SK-N-SH treated with all-trans-retinoic acid at 6 μM for 48 hours (cell line): Measurements from ENCODE around the gene NUTF2.

Source experiments
- ARNTL ChIP-seq: fragments of 450-650 bp; formaldehyde crosslinking; IDR thresholded peaks from 2 replicates; pipeline ENCODE4 v1.5.0; 2020; ENCODE audit warnings: low read depth, mild to moderate bottlenecking, moderate library complexity, borderline replicate concordance
- BACH2 ChIP-seq: fragments of 250-450 bp; sonication (Bioruptor Pico); IDR thresholded peaks from 2 replicates; pipeline ENCODE4 v1.9.0; 2021; ENCODE audit warnings: mild to moderate bottlenecking, borderline replicate concordance
- GLIS3 ChIP-seq: fragments of 250-450 bp; sonication (Bioruptor Pico); IDR thresholded peaks from 2 replicates; pipeline ENCODE4 v1.5.0; 2020; ENCODE audit warnings: mild to moderate bottlenecking, moderate library complexity
- SNAI2 ChIP-seq: fragments of 250-450 bp; sonication (Bioruptor Pico); IDR thresholded peaks from 2 replicates; pipeline ENCODE4 v1.5.0; 2020; ENCODE audit warnings: mild to moderate bottlenecking, moderate library complexity
- ZNF70 ChIP-seq: fragments of 450-650 bp; formaldehyde crosslinking; IDR thresholded peaks from 2 replicates; pipeline ENCODE4 v1.5.0; 2020; ENCODE audit warnings: mild to moderate bottlenecking, moderate library complexity

GRCh38 chr16:67858500-67858899 lies 11.8 kb downstream of the NUTF2 start:
- TF ChIP-seq ARNTL (CRISPR knock-in tag) (no peak), SNAI2 (CRISPR knock-in tag) (no peak), BACH2 (CRISPR knock-in tag) (no peak), GLIS3 (no peak), ZNF70 (CRISPR knock-in tag) (no peak)
